Panc1 (cell line): ENCODE measurements around the gene PDGFD. TPM values are rescaled to one million over a fixed set of nuclear protein-coding genes. Genes with fewer than 3 reads are reported as not detected.

Experiments
- ATAC-seq: fragments of 200-7000 bp; cut with Tn5 transposase; 2 replicates; pipeline ENCODE4 v1.9.1; 2020; ENCODE audit warnings: mild to moderate bottlenecking, moderate library complexity
- BruUV-seq: library from RNA; stranded (reverse); fragments of 400-500 nt; replicated peaks from 2 replicates; lab custom pipeline; 2021; lab: Mats Ljungman, UMichigan
- CTCF ChIA-PET: fragments of 300-600 bp; sonication (Branson Sonifier 250); formaldehyde crosslinking; loops from one replicate; lab custom pipeline; 2022; ENCODE audit warnings: antibody characterized with exemption; lab: Charles Lee
- POLR2A ChIA-PET: fragments of 300-600 bp; sonication (Branson Sonifier 250); formaldehyde crosslinking; loops from one replicate; lab custom pipeline; 2022; ENCODE audit warnings: antibody characterized with exemption; lab: Charles Lee
- DNase-seq: peaks from one replicate; pipeline ENCODE4 v3.0.0-alpha.2; 2010; ENCODE audit warnings: low read depth, low spot score
- H3K27ac ChIP-seq: 2 replicates; pipeline ENCODE4 v1.5.1; 2011; ENCODE audit warnings: mild to moderate bottlenecking, low read length, inconsistent platforms
- H3K27me3 ChIP-seq: fragments of 200-500 bp; sonication (Bioruptor generic); 2 replicates; pipeline ENCODE4 v1.6.0; 2014; ENCODE audit warnings: low read length, inconsistent platforms; ENCODE audit not compliant: control insufficient read depth, insufficient read depth
- H3K36me3 ChIP-seq: fragments of 200-500 bp; sonication (Bioruptor generic); 2 replicates; pipeline ENCODE4 v1.5.1; 2014; ENCODE audit warnings: inconsistent platforms, mild to moderate bottlenecking, low read length, moderate library complexity; ENCODE audit not compliant: control insufficient read depth, insufficient read depth
- H3K4me1 ChIP-seq: 2 replicates; pipeline ENCODE4 v1.5.1; 2011; ENCODE audit warnings: inconsistent platforms, mild to moderate bottlenecking, low read length, moderate library complexity; ENCODE audit not compliant: control insufficient read depth, insufficient read depth
- H3K4me3 ChIP-seq, 2 experiments: 2 replicates each; pipeline ENCODE4 v1.5.1; 2011 to 2012; ENCODE audit warnings: low read depth in 2 of 2, low read length in 2 of 2, mild to moderate bottlenecking in 2 of 2, inconsistent platforms in 1 of 2, moderate library complexity in 1 of 2
- H3K9me3 ChIP-seq: fragments of 200-500 bp; sonication (Bioruptor generic); 2 replicates; pipeline ENCODE4 v1.5.1; 2014; ENCODE audit warnings: low read depth, mild to moderate bottlenecking, inconsistent platforms, low read length, moderate library complexity; ENCODE audit not compliant: control insufficient read depth, insufficient read depth
- POLR2AphosphoS5 ChIP-seq: IDR thresholded peaks from 2 replicates; pipeline ENCODE4 v1.6.1; 2012; ENCODE audit warnings: mild to moderate bottlenecking, low read depth, low read length, moderate library complexity
- REST ChIP-seq, 2 experiments: IDR thresholded peaks; 2 replicates each; pipeline ENCODE4 v1.6.1; 2011 to 2012; ENCODE audit warnings: low read depth in 2 of 2, control low read depth in 1 of 2, low read length in 1 of 2, mild to moderate bottlenecking in 1 of 2, moderate library complexity in 1 of 2; ENCODE audit not compliant: insufficient read depth in 1 of 2
- SIN3A ChIP-seq: IDR thresholded peaks from 2 replicates; pipeline ENCODE4 v1.6.1; 2012; ENCODE audit warnings: low read depth, mild to moderate bottlenecking, low read length, moderate library complexity, borderline replicate concordance; ENCODE audit not compliant: insufficient read depth
- TCF7L2 ChIP-seq: IDR thresholded peaks from 2 replicates; pipeline ENCODE4 v1.6.1; 2011; ENCODE audit warnings: mild to moderate bottlenecking, low read depth, low read length, inconsistent platforms
- in situ Hi-C: cut with HindIII; loops from 2 replicates; pipeline ENCODE4 v1.10.0; 2016; ENCODE audit warnings: low sequenced_read_pairs, low pct_unique_long_range_greater_than_20kb
- intact Hi-C: fragments of 100-400 bp; cut with micrococcal nuclease; formaldehyde crosslinking; loops from one replicate; pipeline ENCODE4 v1.10.0; 2022; ENCODE audit not compliant: unreplicated experiment
- total RNA-seq: library from RNA; stranded (reverse); gene quantifications from one replicate; pipeline ENCODE4 v1.2.1, GENCODE V29; 2021; ENCODE audit not compliant: unreplicated experiment
- TF ChIP-seq, protein P1 (sequence below): fragments of 450-650 bp; IDR thresholded peaks from 2 replicates; pipeline ENCODE4 v1.5.1; 2017; ENCODE audit warnings: mild to moderate bottlenecking

Gene PDGFD
- total RNA-seq, 1 experiment from 2014 or later = 1.3 TPM

DNA sequence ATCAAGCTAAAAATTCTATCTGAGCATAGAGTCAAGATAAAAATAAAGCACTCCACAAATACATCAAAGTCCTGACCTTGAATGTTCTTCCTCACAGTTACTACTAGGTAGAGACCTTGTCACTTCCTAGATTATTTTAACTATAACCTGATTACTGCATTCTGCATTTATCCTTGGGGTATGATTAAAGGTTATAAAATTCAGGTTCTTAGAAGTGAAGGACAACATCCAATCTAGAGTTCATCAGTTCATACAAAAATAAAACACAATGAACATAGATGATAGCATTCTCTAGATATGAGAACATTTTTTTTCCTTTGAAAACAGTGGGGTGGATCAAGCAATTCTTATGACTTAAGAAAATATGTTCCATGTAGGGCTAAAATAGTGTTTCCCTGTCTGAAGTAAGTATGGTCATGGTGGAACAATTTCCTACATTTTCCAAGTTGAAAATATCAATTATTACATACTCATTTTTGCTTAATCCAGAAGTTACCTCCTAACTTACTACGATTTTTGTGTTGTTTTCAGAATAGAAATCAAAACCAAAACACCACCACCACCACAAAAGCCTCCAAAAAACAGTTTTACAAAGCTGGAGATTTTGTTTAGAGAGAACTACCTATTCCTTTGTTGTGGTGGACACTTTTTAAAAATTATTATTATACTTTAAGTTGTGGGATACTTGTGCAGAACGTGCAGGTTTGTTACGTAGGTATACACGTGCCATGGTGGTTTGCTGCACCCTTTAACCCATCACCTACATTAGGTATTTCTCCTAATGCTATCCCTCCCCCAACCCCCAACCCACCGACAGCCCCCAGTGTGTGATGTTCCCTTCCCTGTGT is 239.6 kb downstream of the PDGFD start:
- Histone ChIP-seq H3K4me1 (no peaks in the 10 kb centered on the region), H3K27me3 (no peaks in the 10 kb centered on the region), H3K36me3 (no peaks in the 10 kb centered on the region), H3K27ac (no peak overlapping the region), H3K4me3 (no peak overlapping the region), H3K9me3 (no peaks in the 10 kb centered on the region)
- TF ChIP-seq REST (IDR thresholded peaks at IDR 0.05; ENCODE audit: insufficient read depth in 1 of 2, low read depth in 2 of 2, low read length in 1 of 2) (no peak), TCF7L2 (no peak), POLR2AphosphoS5 (no peak), SIN3A (no peak)
- TF ChIP-seq, protein P1, sequence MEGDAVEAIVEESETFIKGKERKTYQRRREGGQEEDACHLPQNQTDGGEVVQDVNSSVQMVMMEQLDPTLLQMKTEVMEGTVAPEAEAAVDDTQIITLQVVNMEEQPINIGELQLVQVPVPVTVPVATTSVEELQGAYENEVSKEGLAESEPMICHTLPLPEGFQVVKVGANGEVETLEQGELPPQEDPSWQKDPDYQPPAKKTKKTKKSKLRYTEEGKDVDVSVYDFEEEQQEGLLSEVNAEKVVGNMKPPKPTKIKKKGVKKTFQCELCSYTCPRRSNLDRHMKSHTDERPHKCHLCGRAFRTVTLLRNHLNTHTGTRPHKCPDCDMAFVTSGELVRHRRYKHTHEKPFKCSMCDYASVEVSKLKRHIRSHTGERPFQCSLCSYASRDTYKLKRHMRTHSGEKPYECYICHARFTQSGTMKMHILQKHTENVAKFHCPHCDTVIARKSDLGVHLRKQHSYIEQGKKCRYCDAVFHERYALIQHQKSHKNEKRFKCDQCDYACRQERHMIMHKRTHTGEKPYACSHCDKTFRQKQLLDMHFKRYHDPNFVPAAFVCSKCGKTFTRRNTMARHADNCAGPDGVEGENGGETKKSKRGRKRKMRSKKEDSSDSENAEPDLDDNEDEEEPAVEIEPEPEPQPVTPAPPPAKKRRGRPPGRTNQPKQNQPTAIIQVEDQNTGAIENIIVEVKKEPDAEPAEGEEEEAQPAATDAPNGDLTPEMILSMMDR = no peak
- in situ Hi-C loops (no loop called here), intact Hi-C loops (no loop called here)
- DNase-seq (no peak), ATAC-seq (no peak)
- no TSS peak for BruUV-seq
- CTCF ChIA-PET = no interaction called here
- POLR2A ChIA-PET = no interaction called here

DNA sequence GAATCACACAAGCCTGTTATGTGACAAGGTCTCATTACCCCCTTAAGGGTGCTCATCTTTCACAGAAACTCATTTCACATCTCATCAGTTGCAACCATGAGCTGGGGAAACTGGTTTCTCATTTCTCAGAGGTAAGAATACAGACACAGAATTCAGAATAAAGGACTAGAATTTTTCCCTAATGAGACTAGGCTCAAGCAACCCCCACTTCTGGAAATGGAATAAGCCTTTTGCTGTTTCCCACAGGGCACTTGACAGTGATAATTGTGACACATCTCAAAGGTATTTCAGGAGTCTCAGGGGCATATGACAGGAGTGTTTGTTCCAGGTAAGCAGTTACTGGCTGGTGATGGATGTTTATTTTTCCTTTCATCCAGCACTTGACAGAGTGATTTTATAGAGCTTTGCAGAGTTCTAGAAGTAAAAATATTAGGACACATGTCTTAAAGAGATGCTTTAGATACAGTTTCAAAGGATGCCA is 240.5 kb downstream of the PDGFD start:
- ChIA-PET CTCF (no interaction called here), POLR2A (no interaction called here)
- no peaks in the 10 kb centered on the region for H3K4me1 ChIP-seq
- no peak overlapping the region for H3K27ac ChIP-seq
- H3K36me3 ChIP-seq = no peaks in the 10 kb centered on the region
- intact Hi-C loops (no loop called here), in situ Hi-C loops (no loop called here)
- H3K9me3 ChIP-seq = no peaks in the 10 kb centered on the region
- TF ChIP-seq SIN3A (no peak), POLR2AphosphoS5 (no peak), REST (IDR thresholded peaks at IDR 0.05; ENCODE audit: insufficient read depth in 1 of 2, low read depth in 2 of 2, low read length in 1 of 2) (no peak), TCF7L2 (no peak)
- TF ChIP-seq, protein P1 = no peak
- H3K4me3 ChIP-seq = no peak overlapping the region
- no TSS peak for BruUV-seq
- ATAC-seq (no peak), DNase-seq (no peak)
- no peaks in the 10 kb centered on the region for H3K27me3 ChIP-seq
